Activated CD4-positive, alpha-beta T cell treated with anti-CD3 and anti-CD28 coated beads for 36 hours (primary cell): Measurements from ENCODE around the gene EAF1. TPM values are rescaled to one million over a fixed set of nuclear protein-coding genes. Genes with fewer than 3 reads are reported as not detected.

Source experiments
- ATAC-seq: fragments of 200-7000 bp; cut with Tn5 transposase; one replicate; pipeline ENCODE4 v1.10.0; 2021; ENCODE audit warnings: mild to moderate bottlenecking, moderate library complexity
- CTCF ChIA-PET: fragments of 350-600 bp; sonication (Branson Sonifier 250); formaldehyde crosslinking; loops from one replicate; lab custom pipeline; 2021; ENCODE audit warnings: antibody characterized with exemption; lab: Charles Lee
- POLR2A ChIA-PET: fragments of 350-600 bp; sonication (Branson Sonifier 250); formaldehyde crosslinking; loops from one replicate; lab custom pipeline; 2021; ENCODE audit warnings: antibody characterized with exemption, inconsistent platforms; lab: Charles Lee
- DNase-seq: peaks from one replicate; pipeline ENCODE4 v3.0.0-alpha.2; 2020
- H3K27ac Mint-ChIP-seq: one replicate; pipeline ENCODE4 v1.8.0; 2021; ENCODE audit warnings: mixed read lengths
- H3K27me3 Mint-ChIP-seq: one replicate; pipeline ENCODE4 v1.8.0; 2021; ENCODE audit warnings: mixed read lengths
- H3K36me3 Mint-ChIP-seq: one replicate; pipeline ENCODE4 v1.8.0; 2021; ENCODE audit warnings: low read depth, mixed read lengths
- H3K4me1 Mint-ChIP-seq: one replicate; pipeline ENCODE4 v1.8.0; 2021; ENCODE audit warnings: mixed read lengths
- H3K4me3 Mint-ChIP-seq: one replicate; pipeline ENCODE4 v1.8.0; 2021; ENCODE audit warnings: mild to moderate bottlenecking, moderate library complexity, mixed read lengths
- H3K9me3 Mint-ChIP-seq: one replicate; pipeline ENCODE4 v1.8.0; 2021; ENCODE audit warnings: low read depth, mixed read lengths
- intact Hi-C, 2 experiments: fragments of 100-400 bp; cut with DNase I in 1 of 2; cut with micrococcal nuclease in 1 of 2; formaldehyde crosslinking; loops; one replicate each; pipeline versions ENCODE4 v1.14.2 to v1.15.1; 2022 to 2024; cut with DNase I, micrococcal nuclease
- total RNA-seq, 2 experiments: library from RNA; stranded (reverse); gene quantifications; one replicate each; pipeline ENCODE4 v1.2.3, GENCODE V29; 2021

Gene EAF1
- total RNA-seq, 2 experiments from 2014 or later, result 21.2 to 25.6 TPM

GRCh38 chr3:15431256-15431837, 3.9 kb downstream of the EAF1 start:
- Mint-ChIP-seq H3K4me1 (peaks cover 28% of the 10 kb centered on the region), H3K27ac (peak overlapping the region; percentile 37), H3K9me3 (no peaks in the 10 kb centered on the region), H3K4me3 (no peak overlapping the region), H3K27me3 (no peaks in the 10 kb centered on the region), H3K36me3 (peaks cover 47% of the 10 kb centered on the region)
- no peak for DNase-seq
- no peak for ATAC-seq
- CTCF ChIA-PET, result interaction anchor here (1.5 to 2.4 kb wide), 4 partner anchors 26 to 228 kb away, joined by 5 to 9 read pairs (median 7); no protein-coding TSS in a partner anchor
- POLR2A ChIA-PET, result no interaction called here
- intact Hi-C loops, result no loop called here

DNA sequence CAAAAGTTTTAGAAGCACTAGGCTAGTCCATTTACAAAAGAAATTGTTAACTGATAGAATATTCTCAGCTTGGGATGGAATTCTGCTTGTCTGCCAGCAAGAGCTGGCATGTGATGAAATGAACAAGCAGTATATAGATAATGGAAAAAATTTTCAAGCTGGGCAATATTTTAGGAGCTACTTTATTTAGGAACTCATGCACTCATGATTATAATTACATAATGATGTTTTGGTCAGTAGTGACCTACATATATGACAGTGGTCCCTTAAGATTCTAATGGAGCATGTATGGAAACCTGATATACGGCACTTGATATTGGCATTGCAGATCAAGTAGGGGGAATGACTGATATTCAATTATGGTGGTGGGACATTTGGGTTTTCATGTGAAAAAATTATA, 6.1 kb downstream of the EAF1 start:
- H3K9me3 Mint-ChIP-seq, result no peaks in the 10 kb centered on the region

GRCh38 chr3:15434756-15435155, 7.4 kb downstream of the EAF1 start:
- Mint-ChIP-seq H3K27me3 (no peaks in the 10 kb centered on the region), H3K36me3 (peaks cover 59% of the 10 kb centered on the region), H3K27ac (no peak overlapping the region), H3K9me3 (no peaks in the 10 kb centered on the region), H3K4me3 (no peak overlapping the region), H3K4me1 (peaks cover 9% of the 10 kb centered on the region)
- DNase-seq (no peak), ATAC-seq (no peak)
- POLR2A ChIA-PET, result no interaction called here
- CTCF ChIA-PET, result interaction anchor here (0.9 to 1.7 kb wide), 2 partner anchors 122 to 128 kb away, joined by 3 to 7 read pairs; no protein-coding TSS in a partner anchor
- intact Hi-C loops, result no loop called here

More for the DNA sequence above, 6.1 kb downstream of the EAF1 start:
- Mint-ChIP-seq H3K4me3 (no peak overlapping the region), H3K27ac (no peak overlapping the region), H3K27me3 (no peaks in the 10 kb centered on the region), H3K4me1 (peaks cover 20% of the 10 kb centered on the region), H3K36me3 (peaks cover 50% of the 10 kb centered on the region)
- DNase-seq, result no peak
- intact Hi-C loops, result no loop called here
- POLR2A ChIA-PET, result no interaction called here
- ATAC-seq, result no peak
- CTCF ChIA-PET, result interaction anchor here (1.0 to 1.7 kb wide), 2 partner anchors 94 to 123 kb away, joined by 3 to 7 read pairs; no protein-coding TSS in a partner anchor

- no peak for DNase-seq
- Mint-ChIP-seq H3K27me3 (no peaks in the 10 kb centered on the region), H3K4me3 (no peak overlapping the region), H3K9me3 (no peaks in the 10 kb centered on the region), H3K4me1 (peaks cover 2% of the 10 kb centered on the region), H3K27ac (no peak overlapping the region), H3K36me3 (peaks cover 65% of the 10 kb centered on the region)
- ATAC-seq, result no peak
- ChIA-PET POLR2A (interaction anchor here (0.6 kb wide), 1 partner anchor 24 kb away, joined by 4 read pairs; no protein-coding TSS in a partner anchor), CTCF (interaction anchor here (0.7 kb wide), 1 partner anchor 31 kb away, joined by 3 read pairs; no protein-coding TSS in a partner anchor)
- intact Hi-C loops, result no loop called here
Observed at GRCh38 chr3:15436246-15436645, 8.8 kb downstream of the EAF1 start.

DNA sequence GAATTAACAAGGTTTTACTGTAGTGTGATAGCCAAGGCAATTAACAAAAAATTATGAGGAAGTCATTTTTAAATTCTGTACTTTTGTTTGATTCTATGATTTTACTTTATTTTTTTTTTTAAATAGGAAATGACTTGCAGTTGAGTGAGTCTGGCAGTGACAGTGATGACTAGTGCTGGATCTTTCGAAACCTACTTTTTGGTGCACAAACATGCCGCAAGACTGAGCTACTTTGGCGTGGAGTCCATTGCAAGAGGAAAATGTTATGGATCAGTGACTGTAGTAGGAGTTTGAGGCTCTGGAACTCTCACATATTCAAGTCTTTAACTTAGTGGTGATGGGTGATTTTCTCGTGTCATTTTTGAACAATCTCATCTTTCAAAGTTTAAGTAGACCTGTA, 11.6 kb downstream of the EAF1 start:
- no peaks in the 10 kb centered on the region for H3K4me1 Mint-ChIP-seq
- no peaks in the 10 kb centered on the region for H3K9me3 Mint-ChIP-seq
- intact Hi-C loops, result no loop called here
- no peak overlapping the region for H3K4me3 Mint-ChIP-seq
- CTCF ChIA-PET, result no interaction called here
- no peak for DNase-seq
- peak overlapping the region; percentile 31 for H3K27ac Mint-ChIP-seq
- POLR2A ChIA-PET, result no interaction called here
- no peak for ATAC-seq
- H3K27me3 Mint-ChIP-seq, result no peaks in the 10 kb centered on the region
- H3K36me3 Mint-ChIP-seq, result peaks cover 59% of the 10 kb centered on the region

DNA sequence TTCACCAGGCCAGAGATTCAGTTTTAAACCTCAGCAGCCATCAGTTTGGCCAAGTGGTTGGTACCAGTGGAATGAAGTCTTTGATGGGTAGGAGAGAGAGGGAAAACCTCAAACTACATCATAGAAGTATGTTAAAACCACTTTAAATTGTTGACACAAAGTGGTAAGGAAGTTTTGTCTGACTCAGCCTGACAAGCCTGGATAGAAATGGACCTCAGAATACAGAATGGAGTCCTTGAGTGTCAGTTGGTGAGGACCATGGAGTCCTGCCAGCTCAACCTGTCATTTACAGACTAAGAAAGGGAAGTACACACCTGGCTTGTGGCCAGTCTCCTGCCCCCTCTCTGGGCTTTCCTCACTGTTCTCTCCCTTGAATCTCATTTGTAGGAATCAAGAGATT, 12.1 kb downstream of the EAF1 start:
- CTCF ChIA-PET, result no interaction called here
- Mint-ChIP-seq H3K9me3 (no peaks in the 10 kb centered on the region), H3K27me3 (no peaks in the 10 kb centered on the region), H3K4me3 (no peak overlapping the region), H3K27ac (no peak overlapping the region), H3K36me3 (peaks cover 54% of the 10 kb centered on the region), H3K4me1 (no peaks in the 10 kb centered on the region)
- no peak for DNase-seq
- no peak for ATAC-seq
- POLR2A ChIA-PET, result no interaction called here
- intact Hi-C loops, result no loop called here

GRCh38 chr3:15440891-15441290, 13.5 kb downstream of the EAF1 start:
- H3K4me3 Mint-ChIP-seq, result no peak overlapping the region
- CTCF ChIA-PET, result no interaction called here
- H3K9me3 Mint-ChIP-seq, result no peaks in the 10 kb centered on the region
- POLR2A ChIA-PET, result no interaction called here
- intact Hi-C loops, result no loop called here
- no peak overlapping the region for H3K27ac Mint-ChIP-seq
- ATAC-seq (no peak), DNase-seq (no peak)
- H3K4me1 Mint-ChIP-seq, result no peaks in the 10 kb centered on the region
- H3K36me3 Mint-ChIP-seq, result peaks cover 45% of the 10 kb centered on the region
- H3K27me3 Mint-ChIP-seq, result no peaks in the 10 kb centered on the region

DNA sequence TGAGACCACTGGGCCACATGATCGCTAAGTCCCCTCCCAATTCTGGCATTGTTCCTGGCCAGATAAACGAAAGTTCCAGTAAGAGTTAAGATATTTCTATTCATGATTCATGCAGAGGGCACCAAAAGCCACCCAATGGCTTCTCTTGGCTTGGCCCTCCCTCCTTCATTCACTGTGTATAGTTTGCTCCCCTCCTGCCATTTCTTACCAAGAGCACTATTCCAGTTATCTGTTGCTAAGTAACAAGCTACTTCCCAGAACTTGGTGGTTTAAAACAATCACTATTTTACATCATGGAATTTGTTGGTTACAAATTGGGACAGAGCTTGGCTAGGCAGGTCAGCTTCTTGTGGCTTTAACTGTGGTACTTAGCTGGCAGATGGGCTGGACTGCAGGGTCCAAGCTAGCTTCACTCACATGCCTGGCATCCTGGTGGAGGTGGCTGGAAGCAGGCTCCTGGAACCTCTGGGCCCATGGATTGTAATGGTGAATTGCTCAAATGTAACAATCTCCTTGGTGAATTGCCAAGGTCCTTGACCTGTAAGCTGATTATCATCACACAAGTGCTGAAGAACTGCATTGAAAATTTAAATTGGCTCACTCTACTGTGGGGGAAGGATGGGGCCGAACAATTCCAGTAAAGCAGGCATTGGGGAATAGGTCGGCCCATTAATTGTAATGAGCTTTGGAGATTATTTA, 16.6 kb downstream of the EAF1 start:
- Mint-ChIP-seq H3K9me3 (no peaks in the 10 kb centered on the region), H3K4me3 (no peak overlapping the region), H3K36me3 (peaks cover 26% of the 10 kb centered on the region), H3K4me1 (no peaks in the 10 kb centered on the region), H3K27me3 (no peaks in the 10 kb centered on the region), H3K27ac (no peak overlapping the region)
- DNase-seq (no peak), ATAC-seq (no peak)
- ChIA-PET POLR2A (interaction anchor here (1.3 kb wide), 1 partner anchor 15 kb away, joined by 5 read pairs; no protein-coding TSS in a partner anchor), CTCF (interaction anchor here (0.6 kb wide), 1 partner anchor 521 kb away, joined by 3 read pairs; no protein-coding TSS in a partner anchor)
- intact Hi-C loops, result no loop called here

GRCh38 chr3:15449489-15450224, 22.3 kb downstream of the EAF1 start:
- Mint-ChIP-seq H3K4me1 (no peaks in the 10 kb centered on the region), H3K4me3 (no peak overlapping the region), H3K27me3 (no peaks in the 10 kb centered on the region), H3K9me3 (no peaks in the 10 kb centered on the region), H3K27ac (no peak overlapping the region), H3K36me3 (no peaks in the 10 kb centered on the region)
- CTCF ChIA-PET, result no interaction called here
- DNase-seq (no peak), ATAC-seq (no peak)
- POLR2A ChIA-PET, result no interaction called here
- intact Hi-C loops, result no loop called here

DNA sequence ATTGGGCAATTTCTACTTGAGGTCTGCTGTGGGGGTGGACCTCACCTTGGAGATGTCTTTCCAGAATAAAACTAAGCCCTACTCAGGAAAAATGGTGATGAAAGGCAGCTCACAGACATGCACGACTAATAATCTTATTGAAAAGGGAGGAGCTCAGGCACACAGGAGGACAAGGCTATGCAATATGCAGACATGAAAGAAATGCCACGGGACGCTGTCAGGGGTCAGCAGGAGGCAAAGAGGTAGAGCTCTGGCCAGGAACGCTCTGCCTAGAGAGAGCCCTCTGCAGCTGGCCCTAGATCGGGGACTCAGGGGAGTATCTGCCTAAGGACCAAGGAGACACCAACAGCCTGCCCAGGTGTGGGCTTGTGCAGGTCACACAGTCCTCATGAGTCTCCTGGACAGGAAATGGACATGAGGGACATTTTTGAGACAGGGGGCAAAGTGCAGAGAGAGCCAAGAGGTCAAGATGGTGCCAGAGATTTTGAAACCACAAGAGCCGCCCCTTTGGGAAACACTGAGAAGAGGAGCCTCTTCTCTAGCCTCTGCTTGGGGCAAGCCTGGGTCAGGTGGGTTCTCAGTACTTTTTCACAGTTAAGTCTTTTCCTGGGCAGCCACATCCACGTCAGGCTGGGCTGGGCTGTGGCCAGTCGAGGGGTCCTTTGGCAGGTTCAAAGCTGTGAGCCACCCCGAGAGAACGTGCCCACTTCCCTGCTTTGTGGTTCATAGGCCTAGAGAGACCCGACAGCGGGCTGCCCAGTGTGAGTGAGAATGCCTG, 23.2 kb downstream of the EAF1 start:
- Mint-ChIP-seq H3K27ac (no peak overlapping the region), H3K36me3 (no peaks in the 10 kb centered on the region), H3K4me1 (no peaks in the 10 kb centered on the region), H3K4me3 (no peak overlapping the region), H3K9me3 (no peaks in the 10 kb centered on the region), H3K27me3 (no peaks in the 10 kb centered on the region)
- DNase-seq (no peak), ATAC-seq (no peak)
- POLR2A ChIA-PET, result no interaction called here
- CTCF ChIA-PET, result no interaction called here
- intact Hi-C loops, result no loop called here
